CD4-positive, alpha-beta T cell treated with Interleukin-2 at 100 ng/mL for 4 hours (primary cell): ENCODE measurements around the gene BCL7A.
"Not testable (repeated sequence)": the region's sequence is repeated elsewhere in the genome, so short reads cannot be mapped to it uniquely, and the experiment has no call there.

ENCODE experiments used
- DNase-seq: peaks from one replicate; pipeline ENCODE4 v3.0.0-alpha.2; 2020; ENCODE audit warnings: low spot score

BCL7A gene

GRCh38 chr12:122056406-122056805 lies 34.7 kb downstream of the BCL7A start:
- DNase-seq = not testable (repeated sequence)

- no peak for DNase-seq
Measured at GRCh38 chr12:122057007-122057735, 35.5 kb downstream of the BCL7A start.

DNA sequence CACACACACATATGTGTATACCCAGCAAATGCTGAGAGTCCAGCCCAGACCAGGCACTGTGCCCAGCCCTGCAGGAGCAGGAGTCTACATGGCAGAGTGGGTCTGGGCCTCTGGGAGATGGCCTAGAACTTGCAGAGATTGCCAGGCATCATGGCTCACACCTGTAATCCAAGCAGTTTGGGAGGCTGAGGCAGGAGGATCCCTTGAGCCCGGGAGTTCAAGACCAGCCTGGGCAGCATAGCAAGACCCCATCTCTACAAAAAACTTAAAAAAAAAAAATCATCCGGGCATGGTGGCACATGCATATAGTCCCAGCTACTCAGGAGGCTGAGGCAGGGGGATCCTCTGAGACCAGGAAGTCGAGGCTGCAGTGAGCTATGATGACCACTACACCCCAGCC lies 36.1 kb downstream of the BCL7A start:
- no peak for DNase-seq

DNA sequence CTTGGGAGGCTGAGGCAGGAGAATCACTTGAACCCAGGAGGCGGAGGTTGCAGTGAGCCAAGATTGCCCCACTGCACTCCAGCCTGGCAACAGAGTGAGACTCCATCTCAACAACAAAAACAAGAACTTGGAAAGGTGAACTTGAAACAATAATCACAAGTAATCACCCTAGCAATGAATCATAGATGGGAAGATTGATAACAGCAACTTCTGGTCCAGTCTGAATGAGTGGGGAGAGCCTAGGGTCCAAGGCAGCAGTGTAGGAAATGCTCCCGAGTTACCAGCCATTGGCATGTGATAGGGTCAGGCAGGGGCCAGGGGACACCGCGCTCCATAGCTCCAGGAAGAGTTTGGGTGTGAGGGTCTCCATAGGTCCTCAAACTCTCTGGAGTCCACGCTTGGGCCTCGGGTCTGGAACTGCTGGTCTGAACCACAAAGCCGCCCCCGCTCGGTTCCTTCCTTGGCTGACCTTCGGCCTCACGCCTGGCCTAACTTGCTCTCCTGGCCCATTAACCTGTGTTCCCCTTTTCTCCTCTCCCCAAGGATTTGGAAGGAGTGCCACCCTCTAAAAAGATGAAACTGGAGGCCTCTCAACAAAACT lies 37.0 kb downstream of the BCL7A start:
- no peak for DNase-seq

GRCh38 chr12:122059203-122059960 lies 37.7 kb downstream of the BCL7A start:
- no peak for DNase-seq

GRCh38 chr12:122060081-122060501 lies 38.4 kb downstream of the BCL7A start:
- DNase-seq = no peak

DNA sequence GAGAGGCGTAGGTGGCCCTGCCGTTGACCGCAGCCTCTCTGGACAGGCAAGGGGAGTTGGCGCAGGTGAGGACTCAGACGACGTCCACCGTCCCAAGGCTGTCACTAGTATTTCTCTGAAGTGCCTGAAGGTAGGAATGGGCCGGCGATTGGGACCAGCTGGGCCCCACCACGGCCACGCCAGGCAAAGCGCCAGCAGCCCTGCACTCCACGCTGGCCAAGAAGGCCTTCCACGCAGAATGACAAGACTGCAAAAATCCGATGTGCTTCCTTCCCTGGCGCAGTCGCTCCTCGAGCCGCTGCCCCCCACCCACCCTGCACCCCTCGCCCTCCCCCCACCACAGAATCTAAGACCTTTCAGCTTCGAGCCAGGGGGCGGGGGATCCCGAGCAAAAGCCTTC lies 39.6 kb downstream of the BCL7A start:
- no peak for DNase-seq

DNA sequence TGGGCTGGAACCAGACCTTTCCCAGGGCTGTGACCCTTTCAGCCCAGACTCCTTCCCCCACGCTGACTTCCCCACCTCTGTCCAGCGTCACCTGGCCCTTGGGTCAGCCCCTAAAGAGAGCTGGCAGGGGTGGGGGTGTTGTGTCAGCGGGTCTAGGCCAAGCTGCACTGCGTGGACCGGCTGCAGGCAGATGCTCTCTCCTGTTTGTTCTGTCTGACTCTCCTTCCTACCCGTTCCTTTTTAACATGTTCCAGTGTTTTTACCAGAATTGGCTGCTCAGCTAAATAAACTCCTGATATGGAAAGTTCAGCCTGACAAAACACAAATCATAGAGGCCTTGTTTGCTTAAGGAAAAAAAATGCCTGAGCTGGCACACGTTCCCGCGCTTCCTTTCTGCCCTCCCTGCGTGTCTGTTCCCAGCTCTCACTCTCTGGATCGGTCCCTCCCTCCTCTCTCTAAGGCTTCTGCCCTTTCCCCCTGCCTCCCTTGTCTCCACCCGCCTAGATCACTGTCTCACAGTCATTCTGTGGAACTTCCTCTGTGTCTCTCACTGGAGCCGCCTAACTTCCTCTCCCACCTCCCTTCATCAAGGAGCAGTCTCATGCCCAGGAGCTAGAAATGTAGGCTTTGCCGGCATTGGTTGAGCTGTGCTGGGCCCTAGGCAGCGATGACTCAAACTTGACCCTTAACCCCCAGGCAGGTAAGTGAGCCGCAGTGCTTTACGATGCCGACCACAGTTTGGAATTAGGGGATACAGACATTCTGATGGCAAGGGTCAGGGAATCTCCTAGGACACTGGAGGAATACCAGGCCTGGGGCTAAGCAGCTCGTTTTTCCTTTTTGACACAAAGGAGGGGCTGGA lies 41.4 kb downstream of the BCL7A start:
- DNase-seq = no peak

GRCh38 chr12:122063694-122064024 lies 42.0 kb downstream of the BCL7A start:
- no peak for DNase-seq

GRCh38 chr12:122064025-122064777 lies 42.5 kb downstream of the BCL7A start:
- DNase-seq = peak; percentile 12

GRCh38 chr12:122064780-122065588 lies 43.3 kb downstream of the BCL7A start:
- no peak for DNase-seq

- no peak for DNase-seq
Measured at GRCh38 chr12:122067548-122067947, 45.9 kb downstream of the BCL7A start.

GRCh38 chr12:122067966-122068365 lies 46.3 kb downstream of the BCL7A start:
- DNase-seq = no peak

DNA sequence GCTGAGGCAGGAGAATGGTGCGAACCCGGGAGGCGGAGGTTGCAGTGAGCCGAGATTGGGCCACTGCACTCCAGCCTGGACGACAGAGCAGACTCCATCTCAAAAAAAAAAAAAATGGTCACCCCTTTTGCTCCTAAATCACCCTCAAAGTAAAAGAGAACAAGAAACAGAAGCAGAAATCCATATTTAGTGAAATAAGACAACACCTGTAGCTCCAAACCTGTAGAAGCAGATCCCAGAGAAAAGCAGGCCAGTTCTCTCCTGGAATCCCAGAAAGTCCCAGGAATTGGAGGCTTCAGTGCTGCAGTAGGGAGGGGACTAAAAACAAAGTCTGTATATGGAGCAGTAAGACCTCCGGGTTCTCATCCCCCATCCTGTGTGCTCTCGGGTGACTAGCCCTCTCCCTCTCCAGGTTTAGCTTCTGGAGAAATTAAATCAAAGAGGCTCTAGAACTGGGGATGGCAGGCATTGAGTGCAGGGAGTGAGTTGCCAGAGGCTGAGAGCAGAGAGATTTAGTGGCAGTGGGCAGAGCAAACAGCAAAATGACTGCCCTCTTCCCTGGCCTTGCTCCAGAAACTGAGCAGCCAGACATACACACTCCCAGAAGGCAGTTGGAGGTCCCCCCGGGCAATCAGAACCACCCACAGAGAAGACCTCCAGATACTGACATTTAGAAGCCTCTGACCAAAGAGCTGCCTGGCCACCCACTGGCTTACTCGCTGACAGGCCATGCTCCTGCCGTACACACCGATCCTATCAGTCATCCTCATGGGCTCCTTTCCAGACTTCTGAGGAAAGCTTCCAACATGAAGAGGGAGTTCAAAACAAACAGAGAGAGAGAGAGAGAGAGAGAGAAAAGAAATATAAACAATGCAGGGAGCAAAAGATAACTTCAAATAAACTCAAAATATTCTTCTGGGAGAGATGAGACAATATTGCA lies 50.6 kb downstream of the BCL7A start:
- no peak for DNase-seq

- DNase-seq = no peak
Measured at GRCh38 chr12:122073815-122074214, 52.1 kb downstream of the BCL7A start.

DNA sequence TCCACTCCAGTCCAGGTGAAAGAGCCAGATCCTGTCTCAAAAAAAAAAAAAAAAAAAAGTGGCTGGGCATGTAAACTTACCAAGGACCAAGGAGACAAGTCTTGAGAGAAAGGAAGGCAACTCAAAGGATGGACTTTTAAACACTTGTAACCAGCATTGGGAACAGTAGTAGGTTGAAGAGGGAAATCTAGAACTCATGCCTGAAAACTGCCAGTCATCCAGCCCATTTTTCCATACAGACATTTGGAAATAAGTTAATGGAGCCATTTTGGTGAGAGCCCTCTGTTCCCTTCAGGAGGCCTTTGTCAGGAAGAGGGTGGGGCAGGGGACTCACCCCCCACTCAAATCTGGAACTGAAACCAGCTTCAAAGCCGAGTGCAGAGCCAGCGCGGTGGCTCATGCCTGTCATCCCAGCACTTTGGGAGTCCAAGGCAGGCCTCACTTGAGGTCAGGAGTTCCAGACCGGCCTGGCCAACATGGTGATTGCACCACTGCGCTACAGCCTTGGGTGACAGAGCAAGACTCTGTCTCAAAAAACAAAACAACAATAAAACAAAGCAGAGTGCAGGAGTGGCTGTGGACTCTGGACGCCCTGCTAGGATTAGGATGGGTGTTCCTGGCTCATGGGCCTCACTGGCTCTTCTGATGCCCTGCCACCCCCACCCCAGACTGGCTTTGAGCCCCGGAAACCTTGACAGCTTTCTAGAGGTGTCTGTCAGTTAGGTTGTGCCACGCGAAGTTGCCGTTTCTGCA lies 55.2 kb downstream of the BCL7A start:
- DNase-seq = no peak

DNA sequence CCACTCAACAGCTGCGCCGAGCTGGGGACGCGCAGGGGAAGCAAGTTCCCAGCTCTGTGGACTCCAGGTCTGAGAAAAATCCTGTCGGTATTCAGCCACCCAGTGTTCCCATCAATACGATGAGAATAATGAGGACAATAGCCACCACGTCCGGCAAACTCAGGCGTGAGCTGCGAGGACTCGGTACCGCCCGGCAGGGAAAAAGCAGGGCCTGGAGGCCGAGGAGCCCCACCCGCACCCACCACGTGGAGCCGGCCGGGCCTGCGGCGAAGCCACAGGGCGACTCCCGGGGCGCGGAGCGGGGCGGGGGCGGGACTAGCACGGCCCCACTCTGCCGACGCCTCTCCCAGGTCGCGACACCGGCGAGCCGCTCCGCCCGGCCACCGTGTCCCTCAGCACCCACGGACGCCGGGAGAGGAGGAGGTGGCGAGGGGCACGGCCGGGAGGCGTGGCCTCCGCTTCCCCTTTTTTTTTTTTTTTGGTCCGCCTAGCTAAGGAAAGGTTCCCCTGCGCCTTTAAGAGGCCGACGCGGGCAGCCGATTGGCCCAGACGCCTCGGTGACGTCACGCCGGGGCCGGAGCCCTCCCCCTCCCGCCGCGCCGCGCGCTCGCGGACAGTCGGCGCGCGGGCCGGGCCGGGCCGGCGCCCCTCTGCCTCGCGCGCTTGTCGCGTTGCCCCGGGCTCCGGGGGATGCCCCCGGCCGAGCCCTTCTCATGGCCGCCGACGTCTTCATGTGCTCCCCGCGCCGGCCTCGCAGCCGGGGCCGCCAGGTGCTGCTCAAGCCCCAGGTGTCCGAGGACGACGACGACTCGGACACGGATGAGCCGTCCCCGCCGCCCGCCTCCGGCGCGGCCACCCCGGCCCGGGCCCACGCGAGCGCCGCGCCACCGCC lies 56.7 kb downstream of the BCL7A start, which contains the start of gene MLXIP:
TSS of gene MLXIP (plus strand) at position 616 of the 892 bp plus-strand sequence. CDS start at position 714, 98 bp downstream.
- peak; percentile 88 for DNase-seq
